Astrocyte (in vitro differentiated cells and primary cell): ENCODE results near the gene MYL6B. TPM values are rescaled to one million over a fixed set of nuclear protein-coding genes. Genes with fewer than 3 reads are reported as not detected.

Experiments used
- DNase-seq: peaks from one replicate; pipeline ENCODE4 v3.0.0-alpha.2; 2010; ENCODE audit warnings: low read depth
- FAIRE-seq: peaks from 2 replicates; lab custom pipeline; 2011; peaks lifted over from hg19 to GRCh38; lab: Jason Lieb, UNC
- H2AFZ ChIP-seq: 2 replicates; pipeline ENCODE4 v1.6.0; 2012; ENCODE audit warnings: low read depth, low read length, inconsistent platforms
- H3K27ac ChIP-seq: 2 replicates; pipeline ENCODE4 v1.5.1; 2011; ENCODE audit warnings: low read depth, low read length, inconsistent platforms
- H3K27me3 ChIP-seq: 2 replicates; pipeline ENCODE4 v1.6.0; 2011; ENCODE audit warnings: low read length, inconsistent platforms; ENCODE audit not compliant: insufficient read depth
- H3K36me3 ChIP-seq: 2 replicates; pipeline ENCODE4 v1.5.1; 2011; ENCODE audit warnings: low read length, inconsistent platforms; ENCODE audit not compliant: insufficient read depth
- H3K4me1 ChIP-seq: 2 replicates; pipeline ENCODE4 v1.5.1; 2011; ENCODE audit warnings: low read length, inconsistent platforms; ENCODE audit not compliant: insufficient read depth
- H3K4me2 ChIP-seq: 2 replicates; pipeline ENCODE4 v1.6.0; 2012; ENCODE audit warnings: low read length, inconsistent platforms
- H3K4me3 ChIP-seq: 2 replicates; pipeline ENCODE4 v1.5.1; 2011; ENCODE audit warnings: low read depth, mild to moderate bottlenecking, low read length, inconsistent platforms; ENCODE audit not compliant: insufficient read depth
- H3K79me2 ChIP-seq: 2 replicates; pipeline ENCODE4 v1.6.0; 2012; ENCODE audit warnings: mild to moderate bottlenecking, low read length, inconsistent platforms; ENCODE audit not compliant: insufficient read depth
- H3K9ac ChIP-seq: 2 replicates; pipeline ENCODE4 v1.6.0; 2012; ENCODE audit warnings: mild to moderate bottlenecking, low read length, inconsistent platforms
- H3K9me3 ChIP-seq: 2 replicates; pipeline ENCODE4 v1.5.1; 2012; ENCODE audit warnings: low read depth, mild to moderate bottlenecking, low read length, inconsistent platforms; ENCODE audit not compliant: insufficient read depth
- H4K20me1 ChIP-seq: 2 replicates; pipeline ENCODE4 v1.6.0; 2012; ENCODE audit warnings: low read length, inconsistent platforms; ENCODE audit not compliant: insufficient read depth
- H3K27ac Mint-ChIP-seq: one replicate; pipeline ENCODE4 v1.8.0; 2021; ENCODE audit warnings: mild to moderate bottlenecking, mixed read lengths; ENCODE audit not compliant: unreplicated experiment
- H3K27me3 Mint-ChIP-seq: one replicate; pipeline ENCODE4 v1.8.0; 2021; ENCODE audit warnings: low read depth, mixed read lengths; ENCODE audit not compliant: unreplicated experiment
- H3K36me3 Mint-ChIP-seq: one replicate; pipeline ENCODE4 v1.8.0; 2021; ENCODE audit warnings: low read depth, mixed read lengths; ENCODE audit not compliant: unreplicated experiment
- H3K4me1 Mint-ChIP-seq: one replicate; pipeline ENCODE4 v1.8.0; 2021; ENCODE audit warnings: low read depth, mixed read lengths; ENCODE audit not compliant: unreplicated experiment
- H3K4me3 Mint-ChIP-seq: one replicate; pipeline ENCODE4 v1.8.0; 2021; ENCODE audit warnings: mild to moderate bottlenecking, moderate library complexity, mixed read lengths; ENCODE audit not compliant: unreplicated experiment
- H3K9me3 Mint-ChIP-seq: one replicate; pipeline ENCODE4 v1.8.0; 2021; ENCODE audit warnings: mild to moderate bottlenecking, mixed read lengths; ENCODE audit not compliant: unreplicated experiment
- CTCF ChIP-seq: IDR thresholded peaks from 2 replicates; pipeline ENCODE4 v1.5.1; 2011; ENCODE audit warnings: low read depth, mild to moderate bottlenecking, inconsistent platforms, low read length, moderate library complexity; ENCODE audit not compliant: insufficient read depth
- EZH2 ChIP-seq: IDR thresholded peaks from 2 replicates; pipeline ENCODE4 v1.6.1; 2012; ENCODE audit warnings: mild to moderate bottlenecking, low read length, inconsistent platforms; ENCODE audit not compliant: insufficient read depth
- total RNA-seq: library from RNA; stranded (reverse); gene quantifications from 2 replicates; pipeline ENCODE4 v1.2.1, GENCODE V29; 2021

The MYL6B gene
- total RNA-seq, 1 donor from 2014 or later = 118 TPM

- Mint-ChIP-seq H3K9me3 (no peaks in the 10 kb centered on the region), H3K4me1 (peaks cover 12% of the 10 kb centered on the region), H3K4me3 (no peak overlapping the region), H3K36me3 (peaks cover 40% of the 10 kb centered on the region), H3K27me3 (no peaks in the 10 kb centered on the region), H3K27ac (no peak overlapping the region)
- Histone ChIP-seq H3K27ac (no peak overlapping the region), H3K36me3 (peaks cover 51% of the 10 kb centered on the region), H3K4me3 (no peak overlapping the region), H3K9me3 (no peaks in the 10 kb centered on the region), H3K79me2 (peaks cover 31% of the 10 kb centered on the region), H3K27me3 (no peaks in the 10 kb centered on the region), H3K4me1 (peaks cover 23% of the 10 kb centered on the region), H3K9ac (no peak overlapping the region), H3K4me2 (no peak overlapping the region), H4K20me1 (peaks cover 70% of the 10 kb centered on the region), H2AFZ (no peak overlapping the region)
- DNase-seq = no peak
- no peak for FAIRE-seq
- TF ChIP-seq CTCF (no peak), EZH2 (no peak)
These were observed 11.9 kb downstream of the MYL6B start for GRCh38 chr12:56164345-56164729.

GRCh38 chr12:56165369-56165768 is 13.0 kb downstream of the MYL6B start:
- peaks cover 12% of the 10 kb centered on the region for H3K4me1 Mint-ChIP-seq
- H3K4me1 ChIP-seq = peaks cover 16% of the 10 kb centered on the region
- TF ChIP-seq CTCF (no peak), EZH2 (no peak)
- no peak overlapping the region for H3K9ac ChIP-seq
- no peaks in the 10 kb centered on the region for H3K27me3 ChIP-seq
- no peaks in the 10 kb centered on the region for H3K9me3 ChIP-seq
- no peaks in the 10 kb centered on the region for H3K27me3 Mint-ChIP-seq
- no peak overlapping the region for H3K4me2 ChIP-seq
- peaks cover 20% of the 10 kb centered on the region for H3K79me2 ChIP-seq
- H4K20me1 ChIP-seq = peaks cover 59% of the 10 kb centered on the region
- DNase-seq = no peak
- H3K36me3 ChIP-seq = peaks cover 49% of the 10 kb centered on the region
- peaks cover 38% of the 10 kb centered on the region for H3K36me3 Mint-ChIP-seq
- H3K27ac ChIP-seq = no peak overlapping the region
- no peak overlapping the region for H2AFZ ChIP-seq
- no peaks in the 10 kb centered on the region for H3K9me3 Mint-ChIP-seq
- no peak overlapping the region for H3K27ac Mint-ChIP-seq
- no peak for FAIRE-seq
- no peak overlapping the region for H3K4me3 ChIP-seq
- no peak overlapping the region for H3K4me3 Mint-ChIP-seq

GRCh38 chr12:56169229-56169759 is 16.9 kb downstream of the MYL6B start:
- peak overlapping the region; percentile 57 for H3K4me3 Mint-ChIP-seq
- no peaks in the 10 kb centered on the region for H3K9me3 Mint-ChIP-seq
- Histone ChIP-seq H3K4me2 (no peak overlapping the region), H3K4me3 (no peak overlapping the region), H3K4me1 (no peaks in the 10 kb centered on the region), H3K9me3 (no peaks in the 10 kb centered on the region), H3K36me3 (peaks cover 37% of the 10 kb centered on the region), H3K79me2 (no peaks in the 10 kb centered on the region), H3K9ac (no peak overlapping the region), H2AFZ (no peak overlapping the region), H4K20me1 (peaks cover 21% of the 10 kb centered on the region), H3K27ac (no peak overlapping the region), H3K27me3 (no peaks in the 10 kb centered on the region)
- peaks cover 2% of the 10 kb centered on the region for H3K4me1 Mint-ChIP-seq
- H3K27ac Mint-ChIP-seq = no peak overlapping the region
- H3K27me3 Mint-ChIP-seq = no peaks in the 10 kb centered on the region
- TF ChIP-seq CTCF = no peak
- no peak for TF ChIP-seq EZH2
- FAIRE-seq (no peak), DNase-seq (no peak)
- H3K36me3 Mint-ChIP-seq = peaks cover 39% of the 10 kb centered on the region
